Endothelial cell of umbilical vein (primary cell): ENCODE measurements around the gene UEVLD. TPM values are rescaled to one million over a fixed set of nuclear protein-coding genes. Genes with fewer than 3 reads are reported as not detected.

Experiments used
- BruUV-seq: library from RNA; stranded (reverse); fragments of 400-500 nt; replicated peaks from 2 replicates; lab custom pipeline; 2021; lab: Mats Ljungman, UMichigan
- CTCF ChIA-PET: fragments of 300-600, 350-600 bp; sonication (Branson Sonifier 250); formaldehyde crosslinking; loops from one replicate; lab custom pipeline; 2021; ENCODE audit warnings: antibody characterized with exemption, inconsistent platforms; lab: Charles Lee
- POLR2A ChIA-PET: fragments of 300-600, 350-600 bp; sonication (Branson Sonifier 250); formaldehyde crosslinking; loops from one replicate; lab custom pipeline; 2021; ENCODE audit warnings: antibody characterized with exemption, inconsistent platforms; lab: Charles Lee
- DNase-seq: peaks from one replicate; pipeline ENCODE4 v3.0.0-alpha.2; 2011; ENCODE audit warnings: low read depth, low spot score
- FAIRE-seq: peaks from 2 replicates; lab custom pipeline; 2011; peaks lifted over from hg19 to GRCh38; lab: Jason Lieb, UNC
- H2AFZ ChIP-seq: 2 replicates; pipeline ENCODE4 v1.6.0; 2012; ENCODE audit warnings: low read depth, low read length, control low read depth, inconsistent platforms
- H3K27ac ChIP-seq: 2 replicates; pipeline ENCODE4 v1.5.1; 2011; ENCODE audit warnings: low read depth, mild to moderate bottlenecking, control low read depth, low read length, moderate library complexity; ENCODE audit not compliant: insufficient read depth
- H3K27me3 ChIP-seq, 2 experiments: 2 replicates each; pipeline versions ENCODE4 v1.6.0 to v1.6.1; 2011; ENCODE audit warnings: low read length in 2 of 2, mixed read lengths in 1 of 2; ENCODE audit not compliant: control insufficient read depth in 2 of 2, insufficient read depth in 2 of 2
- H3K36me3 ChIP-seq, 2 experiments: 2 replicates in 1 of 2; 3 replicates in 1 of 2; pipeline ENCODE4 v1.5.1; 2011; ENCODE audit warnings: low read length in 2 of 2, mild to moderate bottlenecking in 1 of 2, moderate library complexity in 1 of 2; ENCODE audit not compliant: control insufficient read depth in 2 of 2, insufficient read depth in 2 of 2; ENCODE audit errors: extremely low read depth in 1 of 2
- H3K4me1 ChIP-seq: 3 replicates; pipeline ENCODE4 v1.5.1; 2011; ENCODE audit warnings: mild to moderate bottlenecking, low read length; ENCODE audit not compliant: control insufficient read depth, insufficient read depth; ENCODE audit errors: extremely low read depth
- H3K4me2 ChIP-seq: 2 replicates; pipeline ENCODE4 v1.6.1; 2011; ENCODE audit warnings: low read length, control low read depth, mixed read lengths; ENCODE audit not compliant: insufficient read depth
- H3K4me3 ChIP-seq, 3 experiments: fragments of 200-600 bp in 1 of 3; sonication (generic), shearing (Covaris generic) in 1 of 3; replicated peaks in 1 of 3; 2 replicates each; pipeline ENCODE4 v1.5.1; 2011 to 2016; ENCODE audit warnings: control low read depth in 3 of 3, low read length in 3 of 3, mild to moderate bottlenecking in 2 of 3, inconsistent platforms in 1 of 3, low read depth in 1 of 3, moderate library complexity in 1 of 3; ENCODE audit not compliant: insufficient read depth in 1 of 3
- H3K79me2 ChIP-seq: 2 replicates; pipeline ENCODE4 v1.6.0; 2012; ENCODE audit warnings: low read length, inconsistent platforms; ENCODE audit not compliant: control insufficient read depth, insufficient read depth
- H3K9ac ChIP-seq: replicated peaks from 2 replicates; pipeline ENCODE3; 2011; ENCODE audit warnings: low read length, control low read depth; ENCODE audit not compliant: insufficient read depth; ENCODE audit errors: extremely low read depth
- H3K9me1 ChIP-seq: replicated peaks from 3 replicates; pipeline ENCODE4 v1.6.0; 2011; ENCODE audit warnings: mild to moderate bottlenecking, low read length; ENCODE audit not compliant: control insufficient read depth, insufficient read depth; ENCODE audit errors: extremely low read depth
- H3K9me3 ChIP-seq: replicated peaks from 2 replicates; pipeline ENCODE4 v1.5.1; 2012; ENCODE audit warnings: low read length, inconsistent platforms; ENCODE audit not compliant: control insufficient read depth, insufficient read depth
- H4K20me1 ChIP-seq: replicated peaks from 2 replicates; pipeline ENCODE3; 2011; ENCODE audit warnings: mild to moderate bottlenecking, low read length; ENCODE audit not compliant: control insufficient read depth, insufficient read depth; ENCODE audit errors: extremely low read depth
- EZH2 ChIP-seq: IDR thresholded peaks from 2 replicates; pipeline ENCODE4 v1.6.1; 2012; ENCODE audit warnings: borderline replicate concordance, low read depth, mild to moderate bottlenecking, moderate library complexity, low read length, inconsistent platforms; ENCODE audit not compliant: severe bottlenecking
- FOS ChIP-seq: IDR thresholded peaks from 2 replicates; pipeline ENCODE4 v1.6.1; 2011; ENCODE audit warnings: mild to moderate bottlenecking, low read length, moderate library complexity, borderline replicate concordance; ENCODE audit not compliant: insufficient read depth
- GATA2 ChIP-seq: IDR thresholded peaks from 2 replicates; pipeline ENCODE4 v1.7.0; 2011; ENCODE audit warnings: low read depth, mild to moderate bottlenecking, moderate library complexity, mixed read lengths, low read length; ENCODE audit not compliant: insufficient read length, insufficient read depth
- MYC ChIP-seq: IDR thresholded peaks from one replicate; pipeline ENCODE4 v1.6.1; 2011; ENCODE audit warnings: mild to moderate bottlenecking, low read depth, low read length
- dilution Hi-C: fragments of 300-500 bp; cut with MboI; formaldehyde crosslinking; loops from one replicate; pipeline ENCODE4 v1.15.0; 2019; ENCODE audit warnings: low sequenced_read_pairs; ENCODE audit not compliant: extremely low pct_ligation_motif_present
- intact Hi-C: fragments of 100-400 bp; cut with micrococcal nuclease; formaldehyde crosslinking; loops from one replicate; pipeline ENCODE4 v1.10.0; 2022
- polyA plus RNA-seq, 4 experiments: library from polyadenylated mRNA; depleted of rRNA in 3 of 4; stranded (reverse) in 3 of 4; unstranded in 1 of 4; fragments of >200 nt; gene quantifications; 2 replicates each; pipeline versions ENCODE4 v1.2.1 to v1.2.3, GENCODE V29; 2011 to 2012; ENCODE audit warnings: missing spikeins in 1 of 4
- total RNA-seq: library from RNA; stranded (reverse); gene quantifications from 2 replicates; pipeline ENCODE4 v1.2.3, GENCODE V29; 2021
- TF ChIP-seq, protein P1 (sequence below): IDR thresholded peaks from 2 replicates; pipeline ENCODE4 v1.6.1; 2011; ENCODE audit not compliant: insufficient read depth, insufficient read length
- TF ChIP-seq, protein P2 (sequence below), 2 donors: IDR thresholded peaks; 1 replicate in 1 of 2; 2 replicates in 1 of 2; pipeline ENCODE4 v1.5.1; 2011; ENCODE audit warnings: low read length in 2 of 2, mild to moderate bottlenecking in 2 of 2, moderate library complexity in 2 of 2, control low read depth in 1 of 2, inconsistent platforms in 1 of 2, low read depth in 1 of 2; ENCODE audit not compliant: insufficient read depth in 1 of 2; ENCODE audit errors: extremely low read depth in 1 of 2

UEVLD gene
- total and polyA plus RNA-seq, 2 donors (not counting 3 experiments of a cell fraction or from before 2014, with no cell fraction given) = 9.2 to 19.1 TPM

DNA sequence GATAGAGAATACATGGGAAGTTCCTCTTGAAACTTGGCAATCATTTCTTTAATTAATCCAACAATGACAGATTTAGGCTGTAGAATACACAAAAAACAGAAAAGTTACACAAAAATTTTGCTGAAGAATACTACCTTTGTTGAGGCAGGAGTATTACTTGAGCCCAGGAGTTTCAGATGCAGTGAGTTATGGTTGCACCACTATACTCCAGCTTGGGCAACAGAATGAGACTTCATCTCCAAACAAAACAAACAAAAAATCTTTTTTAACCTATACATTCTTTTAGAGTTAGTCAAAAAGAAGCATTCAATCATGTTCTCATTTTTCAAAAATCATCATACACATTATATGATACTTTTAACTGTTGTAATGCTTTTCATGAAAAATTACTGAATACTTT, 22.1 kb downstream of the UEVLD start:
- dilution Hi-C loops = no loop called here
- Histone ChIP-seq H3K36me3 (peaks cover 0 to 3% of the 10 kb centered on the region in 2 experiments), H2AFZ (no peak overlapping the region), H3K4me2 (no peak overlapping the region), H3K4me1 (no peaks in the 10 kb centered on the region), H4K20me1 (no peaks in the 10 kb centered on the region), H3K9me1 (no peaks in the 10 kb centered on the region), H3K9me3 (no peaks in the 10 kb centered on the region), H3K27ac (no peak overlapping the region), H3K79me2 (no peaks in the 10 kb centered on the region), H3K27me3 (no peaks in the 10 kb centered on the region), H3K9ac (peak overlapping the region; percentile 1), H3K4me3 (no peak overlapping the region)
- CTCF ChIA-PET = no interaction called here
- TF ChIP-seq EZH2 = no peak
- no peak for TF ChIP-seq GATA2
- TF ChIP-seq, protein P1, sequence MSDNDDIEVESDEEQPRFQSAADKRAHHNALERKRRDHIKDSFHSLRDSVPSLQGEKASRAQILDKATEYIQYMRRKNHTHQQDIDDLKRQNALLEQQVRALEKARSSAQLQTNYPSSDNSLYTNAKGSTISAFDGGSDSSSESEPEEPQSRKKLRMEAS = no peak
- TF ChIP-seq FOS = no peak
- TF ChIP-seq, protein P2, sequence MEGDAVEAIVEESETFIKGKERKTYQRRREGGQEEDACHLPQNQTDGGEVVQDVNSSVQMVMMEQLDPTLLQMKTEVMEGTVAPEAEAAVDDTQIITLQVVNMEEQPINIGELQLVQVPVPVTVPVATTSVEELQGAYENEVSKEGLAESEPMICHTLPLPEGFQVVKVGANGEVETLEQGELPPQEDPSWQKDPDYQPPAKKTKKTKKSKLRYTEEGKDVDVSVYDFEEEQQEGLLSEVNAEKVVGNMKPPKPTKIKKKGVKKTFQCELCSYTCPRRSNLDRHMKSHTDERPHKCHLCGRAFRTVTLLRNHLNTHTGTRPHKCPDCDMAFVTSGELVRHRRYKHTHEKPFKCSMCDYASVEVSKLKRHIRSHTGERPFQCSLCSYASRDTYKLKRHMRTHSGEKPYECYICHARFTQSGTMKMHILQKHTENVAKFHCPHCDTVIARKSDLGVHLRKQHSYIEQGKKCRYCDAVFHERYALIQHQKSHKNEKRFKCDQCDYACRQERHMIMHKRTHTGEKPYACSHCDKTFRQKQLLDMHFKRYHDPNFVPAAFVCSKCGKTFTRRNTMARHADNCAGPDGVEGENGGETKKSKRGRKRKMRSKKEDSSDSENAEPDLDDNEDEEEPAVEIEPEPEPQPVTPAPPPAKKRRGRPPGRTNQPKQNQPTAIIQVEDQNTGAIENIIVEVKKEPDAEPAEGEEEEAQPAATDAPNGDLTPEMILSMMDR (IDR thresholded peaks at IDR 0.05; ENCODE audit: extremely low read depth in 1 of 2, insufficient read depth in 1 of 2, low read depth in 1 of 2, low read length in 2 of 2) = no peak
- no peak for TF ChIP-seq MYC
- no TSS peak for BruUV-seq
- intact Hi-C loops = no loop called here
- POLR2A ChIA-PET = no interaction called here
- DNase-seq (no peak), FAIRE-seq (no peak)
